Trophoblast cell (in vitro differentiated cells and primary cell): Measurements from ENCODE around the gene ROPN1B. TPM values are rescaled to one million over a fixed set of nuclear protein-coding genes. Genes with fewer than 3 reads are reported as not detected.
"Not testable (repeated sequence)": the region's sequence is repeated elsewhere in the genome, so short reads cannot be mapped to it uniquely, and the experiment has no call there.

Source experiments
- DNase-seq, 2 donors: peaks; one replicate each; pipeline ENCODE4 v3.0.0-alpha.2; 2016
- H2AFZ ChIP-seq: 2 replicates; pipeline ENCODE4 v1.6.1; 2013; ENCODE audit warnings: low read length, moderate library complexity, mild to moderate bottlenecking; ENCODE audit not compliant: insufficient read depth, poor library complexity
- H2AK5ac ChIP-seq: 2 replicates; pipeline ENCODE4 v1.6.1; 2013; ENCODE audit warnings: mild to moderate bottlenecking, low read length
- H2BK120ac ChIP-seq: 2 replicates; pipeline ENCODE4 v1.6.1; 2013; ENCODE audit warnings: low read length, mild to moderate bottlenecking, moderate library complexity; ENCODE audit not compliant: insufficient read depth, poor library complexity
- H2BK12ac ChIP-seq: 2 replicates; pipeline ENCODE4 v1.6.1; 2013; ENCODE audit warnings: mild to moderate bottlenecking, low read length, moderate library complexity
- H2BK5ac ChIP-seq: 2 replicates; pipeline ENCODE4 v1.6.1; 2013; ENCODE audit warnings: low read length, low read depth, moderate library complexity, mild to moderate bottlenecking; ENCODE audit not compliant: poor library complexity
- H3K14ac ChIP-seq: 2 replicates; pipeline ENCODE4 v1.6.1; 2013; ENCODE audit warnings: mild to moderate bottlenecking, low read length
- H3K18ac ChIP-seq: 2 replicates; pipeline ENCODE4 v1.6.1; 2013; ENCODE audit warnings: mild to moderate bottlenecking, low read length
- H3K23ac ChIP-seq: 2 replicates; pipeline ENCODE4 v1.6.1; 2013; ENCODE audit warnings: low read length
- H3K27ac ChIP-seq: 2 replicates; pipeline ENCODE4 v1.5.1; 2013; ENCODE audit warnings: low read depth, mild to moderate bottlenecking, inconsistent platforms, low read length, moderate library complexity
- H3K27me3 ChIP-seq: 2 replicates; pipeline ENCODE4 v1.6.1; 2013; ENCODE audit warnings: inconsistent platforms, mild to moderate bottlenecking, low read length, moderate library complexity; ENCODE audit not compliant: insufficient read depth
- H3K36me3 ChIP-seq, 2 experiments: 1 replicate in 1 of 2; 2 replicates in 1 of 2; pipeline ENCODE4 v1.6.1; 2013; ENCODE audit warnings: low read length in 2 of 2, mild to moderate bottlenecking in 2 of 2, moderate library complexity in 1 of 2; ENCODE audit not compliant: insufficient read depth in 2 of 2, control insufficient read depth in 1 of 2
- H3K4ac ChIP-seq: 2 replicates; pipeline ENCODE4 v1.6.1; 2013; ENCODE audit warnings: low read depth, mild to moderate bottlenecking, low read length, moderate library complexity
- H3K4me1 ChIP-seq, 2 experiments: 1 replicate in 1 of 2; 2 replicates in 1 of 2; pipeline ENCODE4 v1.6.1; 2013; ENCODE audit warnings: low read length in 2 of 2, mild to moderate bottlenecking in 2 of 2, moderate library complexity in 1 of 2; ENCODE audit not compliant: insufficient read depth in 2 of 2, control insufficient read depth in 1 of 2
- H3K4me2 ChIP-seq: 2 replicates; pipeline ENCODE4 v1.6.1; 2013; ENCODE audit warnings: inconsistent platforms, mild to moderate bottlenecking, low read length, moderate library complexity
- H3K4me3 ChIP-seq: 2 replicates; pipeline ENCODE4 v1.5.1; 2013; ENCODE audit warnings: mild to moderate bottlenecking, low read depth, low read length, inconsistent platforms
- H3K79me1 ChIP-seq: one replicate; pipeline ENCODE4 v1.6.1; 2013; ENCODE audit warnings: low read length
- H3K79me2 ChIP-seq: 2 replicates; pipeline ENCODE4 v1.6.1; 2013; ENCODE audit warnings: low read length, mild to moderate bottlenecking; ENCODE audit not compliant: control insufficient read depth, insufficient read depth, poor library complexity
- H3K9ac ChIP-seq: 2 replicates; pipeline ENCODE4 v1.6.1; 2013; ENCODE audit warnings: mild to moderate bottlenecking, low read length
- H3K9me3 ChIP-seq: 2 replicates; pipeline ENCODE4 v1.6.1; 2013; ENCODE audit warnings: low read depth, mild to moderate bottlenecking, control low read depth, inconsistent platforms, low read length; ENCODE audit not compliant: insufficient read depth
- H4K12ac ChIP-seq: 2 replicates; pipeline ENCODE4 v1.6.1; 2013; ENCODE audit warnings: low read depth, mild to moderate bottlenecking, low read length, moderate library complexity
- H4K8ac ChIP-seq: 2 replicates; pipeline ENCODE4 v1.6.1; 2013; ENCODE audit warnings: low read depth, mild to moderate bottlenecking, low read length, moderate library complexity
- H4K91ac ChIP-seq: one replicate; pipeline ENCODE4 v1.6.1; 2013; ENCODE audit warnings: low read depth, mild to moderate bottlenecking, low read length, moderate library complexity
- WGBS: extraction: QIAGEN DNeasy Blood & Tissue Kit; methylation state at CpG from one replicate; pipeline ENCODE4 v1.1.7; 2013; ENCODE audit warnings: missing lambda C conversion rate; ENCODE audit not compliant: insufficient read length, insufficient coverage; ENCODE audit errors: extremely low coverage; 5-methylcytosine and 5-hydroxymethylcytosine counted together
- polyA plus RNA-seq: library from polyadenylated mRNA; stranded (reverse); fragments of 200-250 nt; gene quantifications from 2 replicates; pipeline ENCODE4 v1.2.3, GENCODE V29; 2013

Gene ROPN1B
- polyA plus RNA-seq = not detected in 2 replicates

DNA sequence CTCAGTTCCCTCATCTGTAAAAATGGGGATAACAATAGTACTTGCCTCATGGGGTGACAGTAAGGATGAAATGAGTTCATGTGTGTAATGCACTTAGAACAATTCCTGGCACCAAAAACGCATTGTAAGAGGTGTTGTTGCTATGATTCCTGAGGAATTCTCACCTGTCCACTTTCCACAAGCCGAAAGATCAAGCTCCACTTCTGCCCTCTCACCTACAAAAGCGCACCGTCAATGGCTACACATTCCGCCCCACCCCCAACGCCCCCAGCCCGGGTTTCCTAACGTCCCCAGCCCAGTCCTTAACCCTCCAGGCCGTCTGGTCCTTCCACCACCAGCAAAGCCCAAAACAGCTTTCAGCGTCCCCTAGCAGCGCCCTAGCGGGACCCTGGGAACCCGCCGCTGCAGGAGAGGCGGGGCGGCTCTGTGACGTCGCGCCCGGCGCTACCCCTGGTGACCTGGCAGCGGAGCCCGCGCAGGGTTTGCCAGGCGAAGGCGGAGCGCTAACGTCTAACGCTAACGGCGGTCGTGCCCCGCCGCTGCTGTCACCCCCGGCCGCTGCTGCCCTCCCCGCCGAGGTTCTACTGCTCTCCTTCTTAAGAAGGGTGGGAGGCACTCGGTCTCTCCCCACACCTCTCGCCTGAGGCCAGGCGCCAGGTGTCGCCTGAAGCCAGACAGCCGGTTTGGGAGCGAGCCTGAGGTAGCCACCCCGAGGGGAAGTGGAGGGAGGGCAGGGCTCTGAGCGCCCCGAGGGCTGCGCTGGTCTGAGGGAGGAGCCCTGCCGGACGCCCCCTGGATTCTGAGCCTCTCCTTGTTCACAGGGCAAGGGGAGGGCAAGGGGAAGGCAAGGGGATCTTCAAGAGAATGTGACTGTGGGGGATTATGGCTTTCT lies at the start of gene ROPN1B:
TSS of gene ROPN1B (plus strand) at position 478 of the 892 bp plus-strand sequence. CDS start 2,877 bp downstream, outside the sequence.
- not testable (repeated sequence) for H3K9ac ChIP-seq, H3K4me2 ChIP-seq, H3K14ac ChIP-seq, H2BK120ac ChIP-seq, H2AFZ ChIP-seq, H2AK5ac ChIP-seq, H3K18ac ChIP-seq, H3K27me3 ChIP-seq, H3K36me3 ChIP-seq, H3K23ac ChIP-seq, H4K12ac ChIP-seq, H2BK5ac ChIP-seq, H4K91ac ChIP-seq, H2BK12ac ChIP-seq, H3K4me3 ChIP-seq, H3K4me1 ChIP-seq, H3K27ac ChIP-seq, H3K79me2 ChIP-seq, H3K9me3 ChIP-seq, H3K4ac ChIP-seq, DNase-seq, H4K8ac ChIP-seq, H3K79me1 ChIP-seq
- WGBS = no CpG with 5 or more reads among the region's 50 CpGs

DNA sequence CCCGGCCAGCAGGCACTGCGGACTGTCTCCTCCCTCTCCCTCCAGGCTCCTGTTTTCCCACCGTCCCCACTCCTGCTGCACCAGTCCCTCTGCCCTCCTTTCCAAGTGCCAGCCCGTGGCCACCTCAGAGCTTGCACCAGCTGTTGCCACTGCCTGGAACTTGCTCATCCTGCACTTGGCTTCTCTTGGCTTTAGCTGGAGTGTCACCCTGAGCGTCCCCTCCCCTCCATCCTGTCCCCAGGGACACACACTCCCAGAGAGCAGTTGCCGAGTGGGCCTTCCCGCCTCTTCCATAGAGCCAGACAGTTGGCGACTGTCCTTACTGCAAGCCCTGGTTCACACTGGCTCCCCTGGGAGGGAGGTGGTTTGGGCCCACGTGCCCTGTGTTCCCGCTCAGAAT lies 48.8 kb upstream of the ROPN1B start:
- not testable (repeated sequence) for H3K4me2 ChIP-seq, H3K4me3 ChIP-seq, H3K79me2 ChIP-seq, H4K91ac ChIP-seq, H3K27ac ChIP-seq, H4K8ac ChIP-seq, H3K14ac ChIP-seq, H2AK5ac ChIP-seq, H2BK12ac ChIP-seq, H3K4me1 ChIP-seq, H3K36me3 ChIP-seq, H3K18ac ChIP-seq, H3K9ac ChIP-seq, H2AFZ ChIP-seq, DNase-seq, H3K79me1 ChIP-seq, H3K23ac ChIP-seq, H3K4ac ChIP-seq, H4K12ac ChIP-seq, H2BK120ac ChIP-seq, H3K27me3 ChIP-seq, H2BK5ac ChIP-seq, H3K9me3 ChIP-seq
- no CpG with 5 or more reads among the region's 10 CpGs for WGBS

DNA sequence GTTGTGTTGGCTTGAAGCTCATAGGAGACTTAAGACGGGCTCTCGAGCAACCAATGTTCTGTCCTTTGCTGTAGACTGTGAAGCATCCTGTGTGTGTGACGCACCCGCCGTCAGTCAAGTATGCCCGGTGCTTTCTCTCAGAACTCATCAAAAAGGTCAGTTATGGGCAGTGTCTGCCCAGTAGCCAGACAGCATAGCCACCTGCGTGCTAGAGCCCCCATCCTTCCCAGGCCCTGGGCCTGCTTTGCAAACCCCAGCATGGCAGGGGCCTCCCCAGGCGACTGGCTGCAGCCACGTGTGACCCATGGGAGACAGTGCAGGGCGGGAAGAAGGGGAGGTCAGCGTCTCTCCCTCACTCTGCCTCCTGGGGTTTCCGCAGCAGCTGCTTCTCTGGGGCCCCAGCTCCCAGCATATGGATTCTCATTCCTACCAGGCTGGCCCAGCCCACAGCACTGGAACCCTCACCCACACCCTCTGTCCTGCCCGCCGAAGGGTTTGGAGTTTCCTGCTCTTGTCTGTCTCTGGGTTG lies 48.2 kb upstream of the ROPN1B start:
- not testable (repeated sequence) for H3K4me1 ChIP-seq, H2BK12ac ChIP-seq, H2BK5ac ChIP-seq, H3K4me2 ChIP-seq, H3K4ac ChIP-seq, H3K23ac ChIP-seq, H3K9ac ChIP-seq, H2AFZ ChIP-seq, H3K79me1 ChIP-seq, H4K8ac ChIP-seq, H2BK120ac ChIP-seq, H3K79me2 ChIP-seq, H4K91ac ChIP-seq, H4K12ac ChIP-seq, H3K36me3 ChIP-seq, H2AK5ac ChIP-seq, H3K27ac ChIP-seq, H3K4me3 ChIP-seq, H3K18ac ChIP-seq, DNase-seq, H3K27me3 ChIP-seq, H3K14ac ChIP-seq, H3K9me3 ChIP-seq
- no CpG with 5 or more reads among the region's 14 CpGs for WGBS

DNA sequence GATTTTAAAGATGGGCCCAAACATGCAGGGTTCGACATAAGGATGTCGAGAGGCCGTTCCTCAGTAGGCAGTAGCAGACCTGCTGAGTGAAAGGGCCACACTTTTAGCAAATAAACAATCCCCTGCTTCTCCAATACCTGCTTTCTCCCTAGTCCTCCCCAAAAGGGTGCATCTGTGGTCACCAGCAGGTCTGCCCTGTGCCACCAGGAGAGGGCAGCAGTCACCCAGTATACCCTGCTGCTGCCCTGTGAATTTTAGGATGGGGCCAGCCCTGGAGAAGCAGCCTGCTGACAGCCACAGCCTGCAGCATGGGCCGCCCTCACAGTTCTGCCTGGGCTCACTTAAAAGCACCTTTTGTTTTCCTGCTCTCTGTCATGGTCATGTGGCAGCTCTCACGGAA lies 47.3 kb upstream of the ROPN1B start:
- H3K18ac ChIP-seq, H2BK12ac ChIP-seq: not testable (repeated sequence)
- WGBS = no CpG with 5 or more reads among the region's 5 CpGs

More for the DNA sequence above, 47.3 kb upstream of the ROPN1B start:
- not testable (repeated sequence) for H3K4me1 ChIP-seq, H3K27ac ChIP-seq, H3K79me1 ChIP-seq, H3K9me3 ChIP-seq, H2BK120ac ChIP-seq, H4K91ac ChIP-seq, H2AK5ac ChIP-seq, H3K4ac ChIP-seq, H3K23ac ChIP-seq, H3K36me3 ChIP-seq, H3K27me3 ChIP-seq, H3K79me2 ChIP-seq, H3K9ac ChIP-seq, H2AFZ ChIP-seq, H4K8ac ChIP-seq, H3K4me3 ChIP-seq, H3K4me2 ChIP-seq, H2BK5ac ChIP-seq, H4K12ac ChIP-seq, H3K14ac ChIP-seq
- peak; percentile 41 to 68 for DNase-seq
